IMR-90 (cell line): ENCODE measurements around the gene FAM180A. TPM values are rescaled to one million over a fixed set of nuclear protein-coding genes. Genes with fewer than 3 reads are reported as not detected.

Source experiments
- ATAC-seq: fragments of 200-7000 bp; cut with Tn5 transposase; 2 replicates; pipeline ENCODE4 v1.9.1; 2020; ENCODE audit warnings: low read depth, mild to moderate bottlenecking, moderate library complexity
- BruUV-seq: library from RNA; stranded (reverse); fragments of 400-500 nt; replicated peaks from 2 replicates; lab custom pipeline; 2021; lab: Mats Ljungman, UMichigan
- CTCF ChIA-PET: fragments of 300-600 bp; formaldehyde crosslinking; extraction: SDS; loops from one replicate; lab custom pipeline; 2021; ENCODE audit warnings: antibody characterized with exemption; lab: Yijun Ruan, JAX
- POLR2A ChIA-PET: fragments of 300-600 bp; sonication (Branson Sonifier 250); formaldehyde crosslinking; loops from one replicate; lab custom pipeline; 2022; ENCODE audit warnings: antibody characterized with exemption; ENCODE audit not compliant: unreplicated experiment; lab: Charles Lee
- DNase-seq: peaks from one replicate; pipeline ENCODE4 v3.0.0; 2013
- H2AFZ ChIP-seq: replicated peaks from 2 replicates; pipeline ENCODE3; 2013; ENCODE audit warnings: low read length, mild to moderate bottlenecking; ENCODE audit not compliant: poor library complexity
- H2AK5ac ChIP-seq: 2 replicates; pipeline ENCODE4 v1.6.1; 2013; ENCODE audit warnings: low read depth, low read length, inconsistent platforms
- H2AK9ac ChIP-seq: replicated peaks from 2 replicates; pipeline ENCODE3; 2013; ENCODE audit warnings: mild to moderate bottlenecking, low read depth, low read length, moderate library complexity; ENCODE audit not compliant: poor library complexity
- H2BK120ac ChIP-seq: 2 replicates; pipeline ENCODE4 v1.6.1; 2013; ENCODE audit warnings: low read depth, low read length, inconsistent platforms
- H2BK15ac ChIP-seq: 3 replicates; pipeline ENCODE4 v1.6.1; 2013; ENCODE audit warnings: low read depth, low read length, inconsistent platforms
- H2BK20ac ChIP-seq: 2 replicates; pipeline ENCODE4 v1.6.1; 2013; ENCODE audit warnings: low read depth, mild to moderate bottlenecking, inconsistent platforms, low read length, moderate library complexity
- H2BK5ac ChIP-seq: 2 replicates; pipeline ENCODE4 v1.6.1; 2013; ENCODE audit warnings: mild to moderate bottlenecking, low read depth, low read length, inconsistent platforms; ENCODE audit not compliant: poor library complexity, severe bottlenecking
- H3K14ac ChIP-seq: replicated peaks from 2 replicates; pipeline ENCODE4 v1.6.1; 2013; ENCODE audit warnings: low read depth, low read length, inconsistent platforms
- H3K18ac ChIP-seq: 2 replicates; pipeline ENCODE4 v1.6.1; 2013; ENCODE audit warnings: low read depth, low read length, control low read depth
- H3K23ac ChIP-seq: 2 replicates; pipeline ENCODE4 v1.6.1; 2013; ENCODE audit warnings: low read depth, low read length, inconsistent platforms
- H3K27ac ChIP-seq: 2 replicates; pipeline ENCODE4 v1.5.1; 2013; ENCODE audit warnings: mild to moderate bottlenecking, control low read depth, low read length; ENCODE audit not compliant: insufficient read depth
- H3K27me3 ChIP-seq: 2 replicates; pipeline ENCODE4 v1.6.1; 2013; ENCODE audit warnings: low read length; ENCODE audit not compliant: control insufficient read depth, insufficient read depth
- H3K36me3 ChIP-seq: 2 replicates; pipeline ENCODE4 v1.6.1; 2013; ENCODE audit warnings: low read length, mixed read lengths; ENCODE audit not compliant: control insufficient read depth, insufficient read depth
- H3K4ac ChIP-seq: 2 replicates; pipeline ENCODE4 v1.6.1; 2013; ENCODE audit warnings: low read depth, low read length, inconsistent platforms
- H3K4me1 ChIP-seq: 2 replicates; pipeline ENCODE4 v1.6.1; 2013; ENCODE audit warnings: low read length, mixed read lengths; ENCODE audit not compliant: control insufficient read depth, insufficient read depth
- H3K4me2 ChIP-seq: 2 replicates; pipeline ENCODE4 v1.6.1; 2013; ENCODE audit warnings: low read depth, mild to moderate bottlenecking, control low read depth, low read length, moderate library complexity
- H3K4me3 ChIP-seq: 2 replicates; pipeline ENCODE4 v1.5.1; 2013; ENCODE audit warnings: low read depth, mild to moderate bottlenecking, control low read depth, low read length, moderate library complexity; ENCODE audit not compliant: insufficient read depth
- H3K56ac ChIP-seq: 2 replicates; pipeline ENCODE4 v1.6.1; 2013; ENCODE audit warnings: low read length, inconsistent platforms; ENCODE audit not compliant: insufficient read depth; ENCODE audit errors: extremely low read depth
- H3K79me1 ChIP-seq, 2 experiments: 2 replicates each; pipeline ENCODE4 v1.6.1; 2013; ENCODE audit warnings: low read length in 2 of 2, inconsistent platforms in 1 of 2, low read depth in 1 of 2
- H3K9ac ChIP-seq: 2 replicates; pipeline ENCODE4 v1.6.1; 2013; ENCODE audit warnings: low read depth, low read length, control low read depth
- H3K9me1 ChIP-seq: 2 replicates; pipeline ENCODE4 v1.6.1; 2013; ENCODE audit warnings: low read length, inconsistent platforms; ENCODE audit not compliant: insufficient read depth
- H3K9me3 ChIP-seq: 2 replicates; pipeline ENCODE4 v1.6.1; 2013; ENCODE audit warnings: low read length; ENCODE audit not compliant: control insufficient read depth, insufficient read depth
- H4K20me1 ChIP-seq: 2 replicates; pipeline ENCODE4 v1.6.1; 2013; ENCODE audit warnings: low read length, inconsistent platforms; ENCODE audit not compliant: insufficient read depth
- H4K5ac ChIP-seq: 2 replicates; pipeline ENCODE4 v1.6.1; 2013; ENCODE audit warnings: mild to moderate bottlenecking, low read depth, low read length, control low read depth
- H4K8ac ChIP-seq, 2 experiments: 2 replicates each; pipeline ENCODE4 v1.6.1; 2013; ENCODE audit warnings: low read depth in 2 of 2, low read length in 2 of 2, control low read depth in 1 of 2, inconsistent platforms in 1 of 2
- H4K91ac ChIP-seq: 2 replicates; pipeline ENCODE4 v1.6.1; 2013; ENCODE audit warnings: low read depth, low read length, inconsistent platforms; ENCODE audit not compliant: insufficient read depth
- CHD1 ChIP-seq: IDR thresholded peaks from 2 replicates; pipeline ENCODE4 v1.6.1; 2012; ENCODE audit warnings: low read depth, low read length, improper control_type of control experiment
- ELK1 ChIP-seq: fragments of 150-350 bp; IDR thresholded peaks from 2 replicates; pipeline ENCODE4 v1.6.1; 2016; ENCODE audit warnings: low read depth, mild to moderate bottlenecking, low read length, moderate library complexity, borderline replicate concordance
- MAZ ChIP-seq: IDR thresholded peaks from 2 replicates; pipeline ENCODE4 v1.6.1; 2012; ENCODE audit warnings: low read depth, mild to moderate bottlenecking, low read length, improper control_type of control experiment, moderate library complexity, borderline replicate concordance
- MXI1 ChIP-seq: IDR thresholded peaks from 2 replicates; pipeline ENCODE4 v1.6.1; 2012; ENCODE audit warnings: low read depth, mild to moderate bottlenecking, low read length, moderate library complexity, borderline replicate concordance
- POLR2A ChIP-seq: IDR thresholded peaks from 2 replicates; pipeline ENCODE4 v1.6.1; 2012; ENCODE audit warnings: mild to moderate bottlenecking, low read depth, low read length
- RAD21 ChIP-seq: IDR thresholded peaks from 2 replicates; pipeline ENCODE4 v1.6.1; 2012; ENCODE audit warnings: low read length, improper control_type of control experiment
- USF2 ChIP-seq: fragments of 150-350 bp; IDR thresholded peaks from 2 replicates; pipeline ENCODE4 v1.6.1; 2017; ENCODE audit warnings: mild to moderate bottlenecking, antibody characterized with exemption, low read length, low read depth
- WGBS, 2 experiments: methylation state at CpG; one replicate each; pipeline versions ENCODE4 v1.1.5 to v1.1.7; 2013; ENCODE audit warnings: missing lambda C conversion rate in 2 of 2; ENCODE audit not compliant: insufficient read length in 1 of 2; ENCODE audit errors: extremely low coverage in 2 of 2; 5-methylcytosine and 5-hydroxymethylcytosine counted together
- dilution Hi-C: fragments of 300-500 bp; cut with HindIII; formaldehyde crosslinking; loops from one replicate; pipeline ENCODE4 v1.14.3; 2018; ENCODE audit warnings: low sequenced_read_pairs; ENCODE audit not compliant: unreplicated experiment
- in situ Hi-C: fragments of 300-500 bp; cut with MboI; formaldehyde crosslinking; loops from 3 replicates; pipeline ENCODE4 v1.14.3; 2019; ENCODE audit warnings: low sequenced_read_pairs, inconsistent platforms, mixed read lengths
- intact Hi-C: fragments of 100-400 bp; cut with micrococcal nuclease; formaldehyde crosslinking; loops from 2 replicates; pipeline ENCODE4 v1.10.0; 2022
- polyA plus RNA-seq, 3 experiments: library from polyadenylated mRNA; depleted of rRNA; stranded (reverse); fragments of >200 nt; gene quantifications; 2 replicates each; pipeline ENCODE4 v1.2.3, GENCODE V29; 2012; ENCODE audit warnings: low replicate concordance in 1 of 3
- total RNA-seq: library from RNA; depleted of rRNA; stranded (reverse); fragments of >200 nt; gene quantifications from 2 replicates; pipeline ENCODE4 v1.2.3, GENCODE V29; 2012

Gene FAM180A
- total and polyA plus RNA-seq, 2 of the 4 experiments (the other 2 are of a cell fraction) = 1.3 to 2.0 TPM

- WGBS, 2 experiments = 60% methylated on average over 2 of the region's 6 CpGs; no CpG with 5 or more reads in 1 of the 2 experiments
- BruUV-seq = no TSS peak
Measured at GRCh38 chr7:135782801-135783200, 34.2 kb upstream of the FAM180A start.

More at GRCh38 chr7:135782801-135783200, 34.2 kb upstream of the FAM180A start:
- H3K23ac ChIP-seq = no peak overlapping the region
- no peak overlapping the region for H2BK120ac ChIP-seq
- H3K9ac ChIP-seq = no peak overlapping the region
- no peak overlapping the region for H3K4me3 ChIP-seq
- no peak for DNase-seq
- H3K4ac ChIP-seq = no peak overlapping the region
- H3K9me1 ChIP-seq = no peaks in the 10 kb centered on the region
- ChIA-PET POLR2A (no interaction called here), CTCF (no interaction called here)
- no peak overlapping the region for H2BK15ac ChIP-seq
- no peak overlapping the region for H3K27ac ChIP-seq
- peaks cover 4% of the 10 kb centered on the region; the same call in 1 of the 2 replicates for H3K9me3 ChIP-seq
- TF ChIP-seq USF2 (no peak), MXI1 (no peak), RAD21 (no peak), CHD1 (no peak), MAZ (no peak), ELK1 (no peak), POLR2A (no peak)
- no peaks in the 10 kb centered on the region for H3K36me3 ChIP-seq
- H2BK20ac ChIP-seq = no peak overlapping the region
- no peak overlapping the region for H3K14ac ChIP-seq
- H2AFZ ChIP-seq = no peak overlapping the region
- H4K5ac ChIP-seq = no peak overlapping the region
- H4K8ac ChIP-seq = no peak overlapping the region
- H4K91ac ChIP-seq = no peak overlapping the region
- no peaks in the 10 kb centered on the region for H4K20me1 ChIP-seq
- no peak for ATAC-seq
- dilution Hi-C loops = no loop called here
- H3K18ac ChIP-seq = no peak overlapping the region
- no peak overlapping the region for H3K4me2 ChIP-seq
- no peaks in the 10 kb centered on the region for H3K79me1 ChIP-seq
- H3K27me3 ChIP-seq = peaks cover 3% of the 10 kb centered on the region
- H2BK5ac ChIP-seq = no peak overlapping the region
- in situ Hi-C loops = no loop called here
- H2AK9ac ChIP-seq = no peak overlapping the region
- H2AK5ac ChIP-seq = no peak overlapping the region
- intact Hi-C loops = no loop called here
- no peak overlapping the region for H3K56ac ChIP-seq
- no peaks in the 10 kb centered on the region for H3K4me1 ChIP-seq
